PFSK-1 (cell line): ENCODE measurements around the gene MTFR2.

ENCODE experiments used
- FOXP2 ChIP-seq: optimal IDR thresholded peaks from 2 replicates; pipeline ENCODE3; 2011; ENCODE audit warnings: borderline replicate concordance, control low read depth, inconsistent platforms; ENCODE audit not compliant: insufficient read depth; ENCODE audit errors: extremely low read length, extremely low read depth
- POLR2AphosphoS5 ChIP-seq: IDR thresholded peaks from 2 replicates; pipeline ENCODE4 v1.6.1; 2012; ENCODE audit warnings: low read depth, mild to moderate bottlenecking, control low read depth, low read length, moderate library complexity
- SIN3A ChIP-seq: IDR thresholded peaks from 2 replicates; pipeline ENCODE4 v1.6.1; 2012; ENCODE audit warnings: mild to moderate bottlenecking, low read length, moderate library complexity, borderline replicate concordance; ENCODE audit not compliant: insufficient read depth
- TAF1 ChIP-seq: IDR thresholded peaks from 2 replicates; pipeline ENCODE4 v1.6.1; 2012; ENCODE audit warnings: low read length, control low read depth, borderline replicate concordance; ENCODE audit not compliant: insufficient read depth
- TF ChIP-seq, protein P1 (sequence below), 2 experiments: IDR thresholded peaks; 2 replicates each; pipeline versions ENCODE4 v1.6.1 to v1.8.0; 2011 to 2012; ENCODE audit warnings: low read depth in 2 of 2, low read length in 2 of 2, control low read depth in 1 of 2, inconsistent platforms in 1 of 2, mild to moderate bottlenecking in 1 of 2, moderate library complexity in 1 of 2; ENCODE audit not compliant: insufficient read depth in 1 of 2

MTFR2 gene

DNA sequence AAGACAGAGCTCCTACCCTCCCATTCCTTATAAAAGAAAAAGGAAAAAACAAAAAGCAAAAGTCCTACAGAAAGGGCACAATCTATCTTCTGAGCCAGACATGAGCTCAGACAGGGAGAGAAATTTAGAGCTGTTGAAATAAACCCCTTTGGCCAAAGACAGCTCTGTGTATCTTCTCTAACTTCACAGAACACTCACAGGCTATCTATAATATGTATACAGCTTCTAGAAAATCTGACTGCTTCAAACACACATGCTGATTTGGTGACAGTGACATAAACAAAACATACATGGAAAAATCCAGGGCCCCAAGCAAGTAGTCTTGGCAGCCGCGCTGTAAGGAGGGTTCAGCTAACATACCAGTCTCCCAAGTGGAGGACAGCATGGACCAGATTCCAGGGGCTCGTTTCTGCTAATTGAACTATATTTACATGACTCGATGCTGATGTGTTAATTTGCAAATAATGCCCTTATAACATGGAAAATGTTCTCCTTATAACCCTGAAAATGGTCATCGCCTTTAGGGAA, 37.0 kb downstream of the MTFR2 start:
- no peak for TF ChIP-seq TAF1
- TF ChIP-seq, protein P1, sequence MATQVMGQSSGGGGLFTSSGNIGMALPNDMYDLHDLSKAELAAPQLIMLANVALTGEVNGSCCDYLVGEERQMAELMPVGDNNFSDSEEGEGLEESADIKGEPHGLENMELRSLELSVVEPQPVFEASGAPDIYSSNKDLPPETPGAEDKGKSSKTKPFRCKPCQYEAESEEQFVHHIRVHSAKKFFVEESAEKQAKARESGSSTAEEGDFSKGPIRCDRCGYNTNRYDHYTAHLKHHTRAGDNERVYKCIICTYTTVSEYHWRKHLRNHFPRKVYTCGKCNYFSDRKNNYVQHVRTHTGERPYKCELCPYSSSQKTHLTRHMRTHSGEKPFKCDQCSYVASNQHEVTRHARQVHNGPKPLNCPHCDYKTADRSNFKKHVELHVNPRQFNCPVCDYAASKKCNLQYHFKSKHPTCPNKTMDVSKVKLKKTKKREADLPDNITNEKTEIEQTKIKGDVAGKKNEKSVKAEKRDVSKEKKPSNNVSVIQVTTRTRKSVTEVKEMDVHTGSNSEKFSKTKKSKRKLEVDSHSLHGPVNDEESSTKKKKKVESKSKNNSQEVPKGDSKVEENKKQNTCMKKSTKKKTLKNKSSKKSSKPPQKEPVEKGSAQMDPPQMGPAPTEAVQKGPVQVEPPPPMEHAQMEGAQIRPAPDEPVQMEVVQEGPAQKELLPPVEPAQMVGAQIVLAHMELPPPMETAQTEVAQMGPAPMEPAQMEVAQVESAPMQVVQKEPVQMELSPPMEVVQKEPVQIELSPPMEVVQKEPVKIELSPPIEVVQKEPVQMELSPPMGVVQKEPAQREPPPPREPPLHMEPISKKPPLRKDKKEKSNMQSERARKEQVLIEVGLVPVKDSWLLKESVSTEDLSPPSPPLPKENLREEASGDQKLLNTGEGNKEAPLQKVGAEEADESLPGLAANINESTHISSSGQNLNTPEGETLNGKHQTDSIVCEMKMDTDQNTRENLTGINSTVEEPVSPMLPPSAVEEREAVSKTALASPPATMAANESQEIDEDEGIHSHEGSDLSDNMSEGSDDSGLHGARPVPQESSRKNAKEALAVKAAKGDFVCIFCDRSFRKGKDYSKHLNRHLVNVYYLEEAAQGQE (IDR thresholded peaks at IDR 0.05; ENCODE audit: insufficient read depth in 1 of 2, low read depth in 2 of 2, low read length in 2 of 2) = no peak
- TF ChIP-seq FOXP2 = no peak
- TF ChIP-seq SIN3A = no peak
- no peak for TF ChIP-seq POLR2AphosphoS5

DNA sequence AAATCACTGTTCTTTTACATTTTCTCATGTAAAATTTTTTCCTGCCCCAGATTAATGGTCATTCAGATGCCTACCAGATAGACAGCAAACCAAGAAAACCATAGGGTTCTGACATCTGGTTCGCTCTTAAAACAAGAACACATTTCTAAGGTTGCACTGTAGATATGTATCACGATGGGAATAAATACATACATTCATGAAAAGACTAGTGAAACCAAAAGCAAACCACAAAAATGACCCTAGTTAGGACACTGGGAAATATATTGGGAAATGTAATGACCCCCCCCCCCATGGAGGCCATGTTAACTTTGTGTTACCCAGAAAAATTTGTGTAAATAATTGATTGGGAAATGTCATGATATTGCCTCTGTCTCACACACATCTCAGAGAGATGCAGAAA, 37.5 kb downstream of the MTFR2 start:
- TF ChIP-seq TAF1 (no peak), POLR2AphosphoS5 (no peak), FOXP2 (no peak), SIN3A (no peak)
- TF ChIP-seq, protein P1 (IDR thresholded peaks at IDR 0.05; ENCODE audit: insufficient read depth in 1 of 2, low read depth in 2 of 2, low read length in 2 of 2) = no peak

DNA sequence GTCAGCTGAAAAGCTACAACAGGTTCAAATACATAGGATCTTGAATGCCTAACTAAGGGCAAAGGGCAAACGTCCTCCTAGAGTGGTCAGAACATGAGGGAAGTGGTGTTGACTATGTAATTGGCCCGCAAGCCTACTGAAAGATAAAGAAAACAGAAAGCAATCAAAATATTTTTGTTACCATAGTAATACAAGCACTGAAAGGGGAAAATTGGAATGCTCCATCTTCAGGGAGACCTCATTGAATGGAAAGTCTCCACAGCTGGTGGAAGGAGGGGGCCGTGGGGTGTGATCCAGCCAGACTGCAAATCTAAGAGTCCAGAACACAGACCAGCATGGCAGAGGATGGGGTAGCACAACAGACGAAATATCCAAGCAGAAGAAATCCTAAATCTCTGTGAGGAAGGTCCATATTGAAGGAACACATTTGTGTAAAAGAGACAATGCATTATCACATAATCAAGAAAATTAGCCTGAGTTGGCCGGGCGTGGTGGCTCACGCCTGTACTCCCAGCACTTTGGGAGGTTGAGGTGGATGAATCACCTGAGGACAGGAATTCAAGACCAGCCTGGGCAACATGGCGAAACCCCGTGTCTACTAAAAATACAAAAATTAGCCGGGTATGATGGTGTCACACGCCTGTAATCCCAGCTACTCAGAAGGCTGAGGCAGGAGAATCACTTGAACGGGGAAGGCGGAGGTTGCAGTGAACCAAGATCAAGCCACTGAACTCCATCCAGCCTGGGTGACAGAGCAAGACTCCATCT, 39.5 kb downstream of the MTFR2 start:
- no peak for TF ChIP-seq SIN3A
- no peak for TF ChIP-seq POLR2AphosphoS5
- no peak for TF ChIP-seq FOXP2
- no peak for TF ChIP-seq TAF1
- TF ChIP-seq, protein P1 (IDR thresholded peaks at IDR 0.05; ENCODE audit: insufficient read depth in 1 of 2, low read depth in 2 of 2, low read length in 2 of 2) = no peak

DNA sequence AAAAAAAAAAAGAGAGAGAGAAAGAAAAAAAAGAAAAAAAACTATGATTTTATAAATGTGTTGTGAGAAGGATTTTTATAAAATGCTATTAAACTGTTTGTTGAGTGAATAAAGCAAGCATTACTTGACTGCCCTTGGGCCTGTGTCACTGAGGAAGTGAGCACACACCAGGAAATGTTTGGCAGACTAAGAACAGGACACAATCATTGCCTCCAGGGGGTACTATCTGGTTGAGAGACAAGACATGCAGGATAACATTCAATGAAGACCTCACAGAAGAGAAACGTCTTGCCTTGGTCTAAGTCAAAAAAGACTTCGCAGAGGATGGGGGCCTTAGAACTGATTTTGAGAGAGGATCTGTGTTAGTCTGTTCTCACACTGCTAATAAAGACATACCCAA, 40.6 kb downstream of the MTFR2 start:
- TF ChIP-seq POLR2AphosphoS5 (no peak), TAF1 (no peak), SIN3A (no peak), FOXP2 (no peak)
- TF ChIP-seq, protein P1 (IDR thresholded peaks at IDR 0.05; ENCODE audit: insufficient read depth in 1 of 2, low read depth in 2 of 2, low read length in 2 of 2) = no peak
